ENCODE data around the gene TBC1D22A. TPM values are rescaled to one million over a fixed set of nuclear protein-coding genes. Genes with fewer than 3 reads are reported as not detected.

Gene TBC1D22A
- total and polyA plus RNA-seq, 9 of the 15 experiments (the other 6 are each of a cell fraction or from before 2014, with no cell fraction given): 0.20 to 11.5 (median 5.2) TPM

DNA sequence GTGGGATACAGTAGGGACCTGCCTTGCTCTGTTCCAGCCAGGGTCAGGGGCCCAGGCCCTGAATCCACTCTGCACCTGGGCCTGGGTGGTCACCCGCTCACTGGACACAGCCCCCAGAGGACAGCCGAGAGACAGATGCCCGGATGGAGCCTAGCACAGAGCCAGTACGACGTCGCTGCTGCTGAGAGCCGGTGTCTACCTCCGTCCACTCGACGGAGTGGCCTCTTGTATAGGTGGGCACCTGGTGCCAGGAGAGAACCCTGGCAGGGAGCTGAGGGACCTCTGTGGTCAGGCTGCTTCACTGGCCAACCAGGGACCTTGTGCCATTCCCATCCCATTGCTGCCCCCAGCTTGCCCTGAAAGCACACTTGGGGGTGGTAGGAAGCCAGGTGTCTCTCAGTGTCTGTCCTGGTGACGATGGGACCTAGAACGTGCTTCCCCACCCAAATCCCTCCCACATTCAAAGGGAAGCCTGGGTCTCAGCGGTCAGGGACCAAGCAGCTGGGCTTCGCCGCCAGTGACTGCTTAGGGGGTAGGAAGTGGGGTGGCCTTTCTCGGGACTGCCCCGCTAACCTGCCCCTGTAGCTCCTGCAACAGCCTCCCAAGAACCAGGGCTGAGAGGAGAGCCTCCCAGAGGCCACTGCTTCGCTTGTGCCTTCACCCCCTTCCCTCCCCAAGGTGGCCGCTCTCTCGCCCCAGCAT, 14.1 kb upstream of the TBC1D22A start:
- no peak overlapping the region for H3K27ac ChIP-seq (ENCODE audit: extremely low read depth, low read depth, low read length)
- no peak for ATAC-seq
- H3K4me3 ChIP-seq: no peak overlapping the region
- ChIA-PET CTCF (ENCODE audit: low intra/inter-chr PET ratio) (no interaction called here), POLR2A (no interaction called here)
- intact Hi-C loops (cut with micrococcal nuclease): no loop called here
- no peak overlapping the region for H3K9ac ChIP-seq (ENCODE audit: insufficient read depth in 1 of 2, low read depth in 2 of 2, low read length in 2 of 2)
- no peaks in the 10 kb centered on the region for H3K9me3 ChIP-seq (replicated peaks; ENCODE audit: control insufficient read depth, insufficient read depth, low read depth, low read length)
- peaks cover 2 to 12% of the 10 kb centered on the region in 2 experiments; a peak in 2 of 5 replicates for H3K27me3 ChIP-seq (ENCODE audit: control insufficient read depth in 2 of 2, insufficient read depth in 2 of 2, low read length in 2 of 2)
- H3K4me1 ChIP-seq (replicated peaks in 1 of 2; ENCODE audit: control insufficient read depth in 2 of 2, insufficient read depth in 2 of 2, low read length in 2 of 2): peaks cover 1 to 15% of the 10 kb centered on the region in 2 experiments
- no peaks in the 10 kb centered on the region for H3K79me2 ChIP-seq (ENCODE audit: control insufficient read depth, insufficient read depth, low read length)
- no peak for DNase-seq (ENCODE audit: extremely low read depth in 1 of 4, low spot score in 3 of 4)
- 40% methylated on average over 14 of the region's 20 CpGs for WGBS (ENCODE audit: insufficient coverage, low coverage, missing lambda C conversion rate)
- H3K36me3 ChIP-seq (ENCODE audit: control insufficient read depth, insufficient read depth, low read length): no peaks in the 10 kb centered on the region
- no peaks in the 10 kb centered on the region for H3K9me1 ChIP-seq (ENCODE audit: control insufficient read depth, insufficient read depth, low read length)
- H2AFZ ChIP-seq (ENCODE audit: low read depth, low read length): no peak overlapping the region
- no peaks in the 10 kb centered on the region for H4K20me1 ChIP-seq (replicated peaks; ENCODE audit: control insufficient read depth, insufficient read depth, low read length)
- BruUV-seq (replicated peaks): no TSS peak
- no peak for FAIRE-seq
- in situ Hi-C loops (cut with MboI): no loop called here
- no peak overlapping the region for H3K4me2 ChIP-seq (ENCODE audit: insufficient read depth, low read length)
- TF ChIP-seq, protein P1, sequence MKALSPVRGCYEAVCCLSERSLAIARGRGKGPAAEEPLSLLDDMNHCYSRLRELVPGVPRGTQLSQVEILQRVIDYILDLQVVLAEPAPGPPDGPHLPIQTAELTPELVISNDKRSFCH (CRISPR knock-in tag; IDR thresholded peaks at IDR 0.05): no peak
- TF ChIP-seq, protein P1 (tag; IDR thresholded peaks at IDR 0.05): no peak
- TF ChIP-seq CEBPG (CRISPR knock-in tag; IDR thresholded peaks at IDR 0.05): no peak
- no peak for TF ChIP-seq CEBPG (tag; conservative IDR thresholded peaks at IDR 0.05 in 1 of 2, IDR thresholded peaks at IDR 0.05 in 1 of 2)
- TF ChIP-seq NFRKB (IDR thresholded peaks at IDR 0.05; ENCODE audit: low read depth): no peak
- no peak for TF ChIP-seq MXI1 (IDR thresholded peaks at IDR 0.05; ENCODE audit: low read depth, low read length)
- no peak for TF ChIP-seq ZNF507 (tag; conservative IDR thresholded peaks at IDR 0.05)
- TF ChIP-seq, protein P2, sequence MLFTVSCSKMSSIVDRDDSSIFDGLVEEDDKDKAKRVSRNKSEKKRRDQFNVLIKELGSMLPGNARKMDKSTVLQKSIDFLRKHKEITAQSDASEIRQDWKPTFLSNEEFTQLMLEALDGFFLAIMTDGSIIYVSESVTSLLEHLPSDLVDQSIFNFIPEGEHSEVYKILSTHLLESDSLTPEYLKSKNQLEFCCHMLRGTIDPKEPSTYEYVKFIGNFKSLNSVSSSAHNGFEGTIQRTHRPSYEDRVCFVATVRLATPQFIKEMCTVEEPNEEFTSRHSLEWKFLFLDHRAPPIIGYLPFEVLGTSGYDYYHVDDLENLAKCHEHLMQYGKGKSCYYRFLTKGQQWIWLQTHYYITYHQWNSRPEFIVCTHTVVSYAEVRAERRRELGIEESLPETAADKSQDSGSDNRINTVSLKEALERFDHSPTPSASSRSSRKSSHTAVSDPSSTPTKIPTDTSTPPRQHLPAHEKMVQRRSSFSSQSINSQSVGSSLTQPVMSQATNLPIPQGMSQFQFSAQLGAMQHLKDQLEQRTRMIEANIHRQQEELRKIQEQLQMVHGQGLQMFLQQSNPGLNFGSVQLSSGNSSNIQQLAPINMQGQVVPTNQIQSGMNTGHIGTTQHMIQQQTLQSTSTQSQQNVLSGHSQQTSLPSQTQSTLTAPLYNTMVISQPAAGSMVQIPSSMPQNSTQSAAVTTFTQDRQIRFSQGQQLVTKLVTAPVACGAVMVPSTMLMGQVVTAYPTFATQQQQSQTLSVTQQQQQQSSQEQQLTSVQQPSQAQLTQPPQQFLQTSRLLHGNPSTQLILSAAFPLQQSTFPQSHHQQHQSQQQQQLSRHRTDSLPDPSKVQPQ (CRISPR knock-in tag; IDR thresholded peaks at IDR 0.05; ENCODE audit: borderline replicate concordance): no peak
- TF ChIP-seq, protein P3, sequence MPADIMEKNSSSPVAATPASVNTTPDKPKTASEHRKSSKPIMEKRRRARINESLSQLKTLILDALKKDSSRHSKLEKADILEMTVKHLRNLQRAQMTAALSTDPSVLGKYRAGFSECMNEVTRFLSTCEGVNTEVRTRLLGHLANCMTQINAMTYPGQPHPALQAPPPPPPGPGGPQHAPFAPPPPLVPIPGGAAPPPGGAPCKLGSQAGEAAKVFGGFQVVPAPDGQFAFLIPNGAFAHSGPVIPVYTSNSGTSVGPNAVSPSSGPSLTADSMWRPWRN (IDR thresholded peaks at IDR 0.05; ENCODE audit: low read depth): no peak
- TF ChIP-seq POLR2AphosphoS5 (IDR thresholded peaks at IDR 0.05; ENCODE audit: control insufficient read depth, insufficient read depth, low read depth, low read length): no peak
- TF ChIP-seq CBX2 (IDR thresholded peaks at IDR 0.05; ENCODE audit: insufficient read depth, low read length, poor library complexity, severe bottlenecking): no peak
- TF ChIP-seq ZNF699 (CRISPR knock-in tag; IDR thresholded peaks at IDR 0.05; ENCODE audit: insufficient replicate concordance): no peak
- TF ChIP-seq NFYB (IDR thresholded peaks at IDR 0.05; ENCODE audit: extremely low read depth, insufficient read length): no peak
- TF ChIP-seq ZNF589 (CRISPR knock-in tag; IDR thresholded peaks at IDR 0.05; ENCODE audit: low read depth): no peak
- TF ChIP-seq PTBP1 (IDR thresholded peaks at IDR 0.05; ENCODE audit: low read depth, low read length): no peak
- TF ChIP-seq, protein P4, sequence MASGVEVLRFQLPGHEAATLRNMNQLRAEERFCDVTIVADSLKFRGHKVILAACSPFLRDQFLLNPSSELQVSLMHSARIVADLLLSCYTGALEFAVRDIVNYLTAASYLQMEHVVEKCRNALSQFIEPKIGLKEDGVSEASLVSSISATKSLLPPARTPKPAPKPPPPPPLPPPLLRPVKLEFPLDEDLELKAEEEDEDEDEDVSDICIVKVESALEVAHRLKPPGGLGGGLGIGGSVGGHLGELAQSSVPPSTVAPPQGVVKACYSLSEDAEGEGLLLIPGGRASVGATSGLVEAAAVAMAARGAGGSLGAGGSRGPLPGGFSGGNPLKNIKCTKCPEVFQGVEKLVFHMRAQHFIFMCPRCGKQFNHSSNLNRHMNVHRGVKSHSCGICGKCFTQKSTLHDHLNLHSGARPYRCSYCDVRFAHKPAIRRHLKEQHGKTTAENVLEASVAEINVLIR (CRISPR knock-in tag; IDR thresholded peaks at IDR 0.05): no peak
- TF ChIP-seq U2AF1 (optimal IDR thresholded peaks at IDR 0.05; ENCODE audit: low read depth, low read length): no peak
- no peak for TF ChIP-seq ZNF668 (CRISPR knock-in tag; IDR thresholded peaks at IDR 0.05)

All from K562 (cell line).